ENCODE measurements around the gene IL17D.

Gene IL17D

DNA sequence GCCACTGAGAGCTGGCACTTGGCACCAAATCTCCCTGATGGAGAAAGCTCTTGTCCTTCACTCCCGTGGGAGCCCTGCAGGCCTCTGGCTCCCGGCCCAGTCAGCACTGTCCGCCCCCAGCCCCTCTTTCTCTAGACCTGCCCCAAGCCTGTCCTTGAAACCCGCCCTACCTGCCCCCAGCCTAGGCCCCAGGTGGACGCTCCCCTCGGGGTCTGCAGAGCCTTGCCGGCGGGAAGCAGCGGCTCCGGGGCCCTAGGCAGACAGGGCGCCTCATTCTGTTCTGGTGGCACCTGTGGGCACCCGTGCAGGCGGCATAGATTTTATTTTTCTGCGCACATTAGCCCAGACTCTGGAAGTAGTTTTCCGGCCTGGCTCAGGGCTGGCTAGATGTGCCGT, 17.6 kb downstream of the IL17D start:
- no peaks in the 10 kb centered on the region for H3K4me1 ChIP-seq (ENCODE audit: low read length)
- no peaks in the 10 kb centered on the region for H4K20me1 ChIP-seq (ENCODE audit: insufficient read depth, low read length)
- H3K9ac ChIP-seq (ENCODE audit: low read length): no peak overlapping the region
- H3K36me3 ChIP-seq (replicated peaks; ENCODE audit: low read depth, low read length): no peaks in the 10 kb centered on the region
- H3K27ac ChIP-seq (ENCODE audit: low read length): no peak overlapping the region
- H2AFZ ChIP-seq (ENCODE audit: low read depth, low read length): no peak overlapping the region
- H3K4me2 ChIP-seq (ENCODE audit: low read length): no peak overlapping the region
- H3K79me2 ChIP-seq (ENCODE audit: low read length): no peaks in the 10 kb centered on the region
- no peak for TF ChIP-seq EZH2phosphoT487 (IDR thresholded peaks at IDR 0.05; ENCODE audit: low read depth)
- TF ChIP-seq, protein P1, sequence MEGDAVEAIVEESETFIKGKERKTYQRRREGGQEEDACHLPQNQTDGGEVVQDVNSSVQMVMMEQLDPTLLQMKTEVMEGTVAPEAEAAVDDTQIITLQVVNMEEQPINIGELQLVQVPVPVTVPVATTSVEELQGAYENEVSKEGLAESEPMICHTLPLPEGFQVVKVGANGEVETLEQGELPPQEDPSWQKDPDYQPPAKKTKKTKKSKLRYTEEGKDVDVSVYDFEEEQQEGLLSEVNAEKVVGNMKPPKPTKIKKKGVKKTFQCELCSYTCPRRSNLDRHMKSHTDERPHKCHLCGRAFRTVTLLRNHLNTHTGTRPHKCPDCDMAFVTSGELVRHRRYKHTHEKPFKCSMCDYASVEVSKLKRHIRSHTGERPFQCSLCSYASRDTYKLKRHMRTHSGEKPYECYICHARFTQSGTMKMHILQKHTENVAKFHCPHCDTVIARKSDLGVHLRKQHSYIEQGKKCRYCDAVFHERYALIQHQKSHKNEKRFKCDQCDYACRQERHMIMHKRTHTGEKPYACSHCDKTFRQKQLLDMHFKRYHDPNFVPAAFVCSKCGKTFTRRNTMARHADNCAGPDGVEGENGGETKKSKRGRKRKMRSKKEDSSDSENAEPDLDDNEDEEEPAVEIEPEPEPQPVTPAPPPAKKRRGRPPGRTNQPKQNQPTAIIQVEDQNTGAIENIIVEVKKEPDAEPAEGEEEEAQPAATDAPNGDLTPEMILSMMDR (IDR thresholded peaks at IDR 0.05; ENCODE audit: low read depth, low read length): no peak
- H3K4me3 ChIP-seq (ENCODE audit: low read length): no peak overlapping the region
- H3K9me3 ChIP-seq (ENCODE audit: insufficient read depth, low read length): no peaks in the 10 kb centered on the region
- H3K27me3 ChIP-seq (ENCODE audit: low read depth, low read length): no peaks in the 10 kb centered on the region

DNA sequence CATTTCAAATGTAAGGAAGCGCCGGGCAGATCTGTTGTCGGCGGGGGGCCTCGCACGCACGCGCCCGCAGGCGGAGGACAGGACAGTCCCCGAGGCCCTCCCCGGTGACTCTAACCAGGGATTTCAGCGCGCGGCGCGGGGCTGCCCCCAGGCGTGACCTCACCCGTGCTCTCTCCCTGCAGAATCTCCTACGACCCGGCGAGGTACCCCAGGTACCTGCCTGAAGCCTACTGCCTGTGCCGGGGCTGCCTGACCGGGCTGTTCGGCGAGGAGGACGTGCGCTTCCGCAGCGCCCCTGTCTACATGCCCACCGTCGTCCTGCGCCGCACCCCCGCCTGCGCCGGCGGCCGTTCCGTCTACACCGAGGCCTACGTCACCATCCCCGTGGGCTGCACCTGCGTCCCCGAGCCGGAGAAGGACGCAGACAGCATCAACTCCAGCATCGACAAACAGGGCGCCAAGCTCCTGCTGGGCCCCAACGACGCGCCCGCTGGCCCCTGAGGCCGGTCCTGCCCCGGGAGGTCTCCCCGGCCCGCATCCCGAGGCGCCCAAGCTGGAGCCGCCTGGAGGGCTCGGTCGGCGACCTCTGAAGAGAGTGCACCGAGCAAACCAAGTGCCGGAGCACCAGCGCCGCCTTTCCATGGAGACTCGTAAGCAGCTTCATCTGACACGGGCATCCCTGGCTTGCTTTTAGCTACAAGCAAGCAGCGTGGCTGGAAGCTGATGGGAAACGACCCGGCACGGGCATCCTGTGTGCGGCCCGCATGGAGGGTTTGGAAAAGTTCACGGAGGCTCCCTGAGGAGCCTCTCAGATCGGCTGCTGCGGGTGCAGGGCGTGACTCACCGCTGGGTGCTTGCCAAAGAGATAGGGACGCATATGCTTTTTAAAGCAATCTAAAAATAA, 18.2 kb downstream of the IL17D start:
- no peak for TF ChIP-seq EZH2phosphoT487 (IDR thresholded peaks at IDR 0.05; ENCODE audit: low read depth)
- TF ChIP-seq, protein P1 (IDR thresholded peaks at IDR 0.05; ENCODE audit: low read depth, low read length): no peak
- Histone ChIP-seq H3K4me3 (ENCODE audit: low read length) (no peak overlapping the region), H4K20me1 (ENCODE audit: insufficient read depth, low read length) (no peaks in the 10 kb centered on the region), H3K9me3 (ENCODE audit: insufficient read depth, low read length) (no peaks in the 10 kb centered on the region), H3K36me3 (replicated peaks; ENCODE audit: low read depth, low read length) (no peaks in the 10 kb centered on the region), H3K9ac (ENCODE audit: low read length) (no peak overlapping the region), H3K79me2 (ENCODE audit: low read length) (no peaks in the 10 kb centered on the region), H3K4me1 (ENCODE audit: low read length) (no peaks in the 10 kb centered on the region), H3K4me2 (ENCODE audit: low read length) (no peak overlapping the region), H3K27me3 (ENCODE audit: low read depth, low read length) (no peaks in the 10 kb centered on the region), H3K27ac (ENCODE audit: low read length) (no peak overlapping the region), H2AFZ (ENCODE audit: low read depth, low read length) (no peak overlapping the region)

GRCh38 chr13:20727856-20728255, 24.4 kb downstream of the IL17D start:
- Histone ChIP-seq H3K27ac (ENCODE audit: low read length) (no peak overlapping the region), H4K20me1 (ENCODE audit: insufficient read depth, low read length) (no peaks in the 10 kb centered on the region), H3K36me3 (replicated peaks; ENCODE audit: low read depth, low read length) (no peaks in the 10 kb centered on the region), H3K79me2 (ENCODE audit: low read length) (no peaks in the 10 kb centered on the region), H2AFZ (ENCODE audit: low read depth, low read length) (no peak overlapping the region), H3K4me1 (ENCODE audit: low read length) (no peaks in the 10 kb centered on the region), H3K27me3 (ENCODE audit: low read depth, low read length) (no peaks in the 10 kb centered on the region), H3K9me3 (ENCODE audit: insufficient read depth, low read length) (no peaks in the 10 kb centered on the region), H3K9ac (ENCODE audit: low read length) (no peak overlapping the region), H3K4me2 (ENCODE audit: low read length) (no peak overlapping the region), H3K4me3 (ENCODE audit: low read length) (no peak overlapping the region)
- TF ChIP-seq EZH2phosphoT487 (IDR thresholded peaks at IDR 0.05; ENCODE audit: low read depth): no peak
- TF ChIP-seq, protein P1 (IDR thresholded peaks at IDR 0.05; ENCODE audit: low read depth, low read length): no peak

DNA sequence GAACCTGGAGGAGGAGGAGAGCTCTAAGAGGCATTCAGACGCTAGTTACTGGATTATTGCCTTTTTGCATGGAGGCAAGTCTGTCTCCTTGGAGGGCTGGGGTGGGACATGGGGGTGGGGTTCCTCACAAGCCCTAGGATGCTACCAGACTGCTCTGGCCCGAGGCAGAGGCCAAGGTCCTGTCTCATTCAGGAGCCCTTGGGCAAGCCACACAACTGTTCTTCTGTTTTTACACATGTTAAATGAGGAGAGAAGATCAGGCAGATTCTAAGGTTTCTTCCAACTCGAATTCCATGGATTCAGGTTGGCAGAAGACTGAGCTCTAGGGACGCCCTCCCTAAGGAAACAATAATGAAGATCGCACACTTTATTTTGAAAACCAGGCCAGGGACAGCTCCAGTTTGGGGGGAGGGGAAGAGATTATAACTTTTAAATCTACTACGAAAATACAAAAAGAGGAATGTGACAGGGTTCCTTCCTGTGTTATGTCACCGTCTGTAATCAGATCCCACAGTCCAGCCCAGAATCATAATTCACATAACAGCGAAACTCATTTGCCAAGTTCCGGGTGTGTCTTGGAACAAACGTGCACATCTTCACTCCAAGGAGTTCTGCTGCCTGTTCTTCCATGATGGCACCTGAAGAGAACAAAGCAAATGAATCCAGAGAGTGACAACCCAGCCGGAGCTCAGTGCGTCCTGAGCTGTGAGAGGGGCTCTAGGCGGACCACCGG, 25.2 kb downstream of the IL17D start:
- Histone ChIP-seq H4K20me1 (ENCODE audit: insufficient read depth, low read length) (no peaks in the 10 kb centered on the region), H3K36me3 (replicated peaks; ENCODE audit: low read depth, low read length) (no peaks in the 10 kb centered on the region), H3K4me2 (ENCODE audit: low read length) (no peak overlapping the region), H3K4me3 (ENCODE audit: low read length) (no peak overlapping the region), H3K4me1 (ENCODE audit: low read length) (no peaks in the 10 kb centered on the region), H3K79me2 (ENCODE audit: low read length) (no peaks in the 10 kb centered on the region), H3K9ac (ENCODE audit: low read length) (no peak overlapping the region), H3K27ac (ENCODE audit: low read length) (no peak overlapping the region), H3K9me3 (ENCODE audit: insufficient read depth, low read length) (no peaks in the 10 kb centered on the region), H2AFZ (ENCODE audit: low read depth, low read length) (no peak overlapping the region), H3K27me3 (ENCODE audit: low read depth, low read length) (no peaks in the 10 kb centered on the region)
- TF ChIP-seq, protein P1 (IDR thresholded peaks at IDR 0.05; ENCODE audit: low read depth, low read length): no peak
- no peak for TF ChIP-seq EZH2phosphoT487 (IDR thresholded peaks at IDR 0.05; ENCODE audit: low read depth)

Measured in OCI-LY3 (cell line).